Measurements from ENCODE around the gene SLC6A5.
A peak's percentile ranks its signal among the peaks of the same experiment; 100 is the strongest.

SLC6A5 gene

GRCh38 chr11:20669820-20670684 lies 70.6 kb downstream of the SLC6A5 start:
- Histone ChIP-seq H4K20me1 (peaks cover 0 to 27% (median 13%) of the 10 kb centered on the region in 11 experiments; a peak in 7 of 22 replicates), H3K27me3 (peaks cover 48 to 60% (median 52%) of the 10 kb centered on the region in 11 experiments), H3K4me1 (peaks cover 31 to 47% (median 43%) of the 10 kb centered on the region in 10 experiments), H3K9ac (peak overlapping the region; percentile 39 to 77 (median 61); a peak in 20 of 22 replicates), H3K4me3 (peak overlapping the region; percentile 55 to 76 (median 67)), H3K36me3 (no peaks in the 10 kb centered on the region), H3K9me3 (replicated peaks in 1 of 11) (peaks cover 0 to 11% (median 0%) of the 10 kb centered on the region in 11 experiments; a peak in 3 of 22 replicates), H3K27ac (no peak overlapping the region), H3K4me2 (peak overlapping the region; percentile 92 to 100 (median 100))
- TF ChIP-seq Cebpa-rat (IDR thresholded peaks at IDR 0.05) = no peak

DNA sequence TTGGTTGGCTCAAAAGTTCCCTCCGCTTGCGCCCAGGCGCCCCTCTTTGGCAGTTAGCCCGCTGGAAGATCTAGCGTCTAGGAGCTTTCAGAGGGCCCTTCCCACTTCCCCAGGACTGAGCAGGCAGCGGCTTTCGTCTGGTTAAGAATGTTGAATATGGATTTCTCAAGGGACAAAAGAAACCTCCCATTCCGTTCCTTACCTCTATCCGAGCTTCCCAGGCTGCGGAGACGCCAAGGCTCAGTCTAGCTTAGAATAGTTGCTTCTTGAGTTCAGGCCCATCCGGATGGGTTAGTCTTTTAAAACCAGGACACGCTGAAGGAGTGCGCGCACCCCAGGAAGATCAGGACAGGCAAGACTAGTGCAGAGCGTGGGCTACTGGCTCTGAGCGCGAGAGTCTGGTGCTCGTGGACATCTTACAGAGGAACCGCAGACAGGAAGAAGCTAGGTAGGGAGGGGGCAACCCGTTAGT lies 71.6 kb downstream of the SLC6A5 start:
- Histone ChIP-seq H4K20me1 (peaks cover 0 to 27% (median 13%) of the 10 kb centered on the region in 11 experiments; a peak in 7 of 22 replicates), H3K4me2 (peak overlapping the region; percentile 92 to 100 (median 100)), H3K4me3 (peak overlapping the region; percentile 55 to 76 (median 67)), H3K4me1 (peaks cover 31 to 47% (median 43%) of the 10 kb centered on the region in 10 experiments), H3K9me3 (replicated peaks in 1 of 11) (peaks cover 0 to 8% (median 0%) of the 10 kb centered on the region in 11 experiments; a peak in 3 of 22 replicates), H3K36me3 (no peaks in the 10 kb centered on the region; a peak in 1 of 22 replicates), H3K27ac (no peak overlapping the region), H3K9ac (peak overlapping the region in 3 of 11 experiments; percentile 66 to 77 (median 69); a peak in 6 of 22 replicates), H3K27me3 (peaks cover 48 to 60% (median 52%) of the 10 kb centered on the region in 11 experiments)
- no peak for TF ChIP-seq Cebpa-rat (IDR thresholded peaks at IDR 0.05)

DNA sequence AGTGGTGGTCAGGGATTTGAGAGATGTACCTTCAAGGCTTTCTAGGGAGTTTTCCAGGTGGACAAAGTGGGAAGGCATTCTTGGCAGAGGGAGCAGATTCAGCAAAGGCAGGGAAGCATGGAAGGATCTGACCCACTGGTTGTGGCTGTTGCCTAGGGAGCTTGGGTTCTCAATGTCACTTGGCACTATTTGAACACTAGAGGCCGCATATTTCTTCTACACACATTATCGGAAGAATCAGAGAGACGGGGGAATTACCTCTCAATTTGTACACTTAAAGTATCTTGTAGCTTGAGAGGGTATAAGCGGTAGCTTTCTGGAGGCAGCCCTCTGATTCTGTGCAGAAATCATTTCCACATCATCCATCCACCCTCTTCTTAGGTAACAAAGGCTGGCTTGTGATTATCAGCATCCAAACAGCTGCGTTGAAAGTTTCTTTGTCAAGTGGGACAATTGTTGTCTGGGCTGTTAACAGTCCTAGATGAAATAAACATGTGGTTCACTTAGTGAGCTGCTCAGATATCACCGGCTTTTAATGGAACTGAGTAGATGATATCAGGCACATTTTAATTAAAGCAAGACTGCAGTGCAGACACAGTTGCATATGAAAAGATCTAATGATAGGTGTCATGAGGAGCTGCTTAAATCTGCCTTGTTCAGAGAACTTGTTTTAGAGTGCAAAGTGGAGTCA lies 72.6 kb downstream of the SLC6A5 start:
- Histone ChIP-seq H3K27me3 (peaks cover 48 to 56% (median 52%) of the 10 kb centered on the region in 11 experiments), H3K9ac (no peak overlapping the region), H3K4me1 (peaks cover 31 to 47% (median 43%) of the 10 kb centered on the region in 10 experiments), H3K9me3 (replicated peaks in 1 of 11) (0 out of 22 replicates have a peak, but pooled peaks cover 0 to 1% (median 0%) of the 10 kb centered on the region in 11 experiments), H3K36me3 (no peaks in the 10 kb centered on the region; a peak in 1 of 22 replicates), H3K27ac (no peak overlapping the region), H3K4me2 (peak overlapping the region; percentile 92 to 100 (median 100); a peak in 21 of 22 replicates), H3K4me3 (peak overlapping the region in 2 of 10 experiments; percentile 64 to 76; a peak in 1 of 20 replicates), H4K20me1 (peaks cover 0 to 27% (median 13%) of the 10 kb centered on the region in 11 experiments; a peak in 7 of 22 replicates)
- no peak for TF ChIP-seq Cebpa-rat (IDR thresholded peaks at IDR 0.05)

- Histone ChIP-seq H3K36me3 (no peaks in the 10 kb centered on the region; a peak in 1 of 22 replicates), H3K4me2 (peak overlapping the region in 3 of 11 experiments; percentile 96 to 100 (median 99); a peak in 7 of 22 replicates), H4K20me1 (peaks cover 0 to 27% (median 13%) of the 10 kb centered on the region in 11 experiments; a peak in 7 of 22 replicates), H3K4me1 (peaks cover 31 to 46% (median 42%) of the 10 kb centered on the region in 10 experiments), H3K9ac (no peak overlapping the region), H3K4me3 (no peak overlapping the region), H3K27me3 (peaks cover 45 to 51% (median 50%) of the 10 kb centered on the region in 11 experiments), H3K9me3 (replicated peaks in 1 of 11) (no peaks in the 10 kb centered on the region; a peak in 1 of 22 replicates), H3K27ac (no peak overlapping the region)
- no peak for TF ChIP-seq Cebpa-rat (IDR thresholded peaks at IDR 0.05)
Observed at GRCh38 chr11:20672575-20672974, 73.2 kb downstream of the SLC6A5 start.

GRCh38 chr11:20676658-20677057 lies 77.2 kb downstream of the SLC6A5 start:
- H3K9ac ChIP-seq = no peak overlapping the region
- no peak overlapping the region for H3K4me2 ChIP-seq
- H3K36me3 ChIP-seq = peaks cover 0 to 5% (median 0%) of the 10 kb centered on the region in 11 experiments; a peak in 2 of 22 replicates
- peaks cover 0 to 29% (median 12%) of the 10 kb centered on the region in 10 experiments; a peak in 16 of 20 replicates for H3K4me1 ChIP-seq
- peaks cover 0 to 4% (median 0%) of the 10 kb centered on the region in 11 experiments; a peak in 1 of 22 replicates for H3K9me3 ChIP-seq (replicated peaks in 1 of 11)
- TF ChIP-seq Cebpa-rat (IDR thresholded peaks at IDR 0.05) = no peak
- H3K27ac ChIP-seq = no peak overlapping the region
- H4K20me1 ChIP-seq = 0 out of 22 replicates have a peak, but pooled peaks cover 0 to 1% (median 0%) of the 10 kb centered on the region in 11 experiments
- H3K4me3 ChIP-seq = no peak overlapping the region
- peaks cover 5 to 10% (median 9%) of the 10 kb centered on the region in 11 experiments for H3K27me3 ChIP-seq

GRCh38 chr11:20688761-20689160 lies 89.4 kb downstream of the SLC6A5 start:
- no peak overlapping the region for H3K9ac ChIP-seq
- H3K4me1 ChIP-seq = no peaks in the 10 kb centered on the region
- H3K27ac ChIP-seq = no peak overlapping the region
- H3K27me3 ChIP-seq = no peaks in the 10 kb centered on the region
- H3K9me3 ChIP-seq (replicated peaks in 1 of 11) = no peaks in the 10 kb centered on the region
- H3K4me3 ChIP-seq = no peak overlapping the region
- H3K4me2 ChIP-seq = no peak overlapping the region
- no peak for TF ChIP-seq Cebpa-rat (IDR thresholded peaks at IDR 0.05)
- H4K20me1 ChIP-seq = no peaks in the 10 kb centered on the region
- H3K36me3 ChIP-seq = no peaks in the 10 kb centered on the region

GRCh38 chr11:20707876-20708275 lies 108.5 kb downstream of the SLC6A5 start:
- Histone ChIP-seq H3K4me2 (no peak overlapping the region), H3K27me3 (no peaks in the 10 kb centered on the region), H4K20me1 (no peaks in the 10 kb centered on the region), H3K36me3 (no peaks in the 10 kb centered on the region), H3K27ac (no peak overlapping the region), H3K4me3 (no peak overlapping the region), H3K4me1 (no peaks in the 10 kb centered on the region), H3K9ac (no peak overlapping the region), H3K9me3 (replicated peaks in 1 of 11) (peaks cover 0 to 35% (median 13%) of the 10 kb centered on the region in 11 experiments; a peak in 14 of 22 replicates)
- no peak for TF ChIP-seq Cebpa-rat (IDR thresholded peaks at IDR 0.05)
